Activated naive CD4-positive, alpha-beta T cell (primary cell): ENCODE results near the gene KRT6A.
"Not testable (repeated sequence)": the region's sequence is repeated elsewhere in the genome, so short reads cannot be mapped to it uniquely, and the experiment has no call there.

ENCODE experiments used
- DNase-seq, 4 experiments: peaks; one replicate each; lab custom pipeline; 2025; lab: John Stamatoyannopoulos, UW

KRT6A gene

DNA sequence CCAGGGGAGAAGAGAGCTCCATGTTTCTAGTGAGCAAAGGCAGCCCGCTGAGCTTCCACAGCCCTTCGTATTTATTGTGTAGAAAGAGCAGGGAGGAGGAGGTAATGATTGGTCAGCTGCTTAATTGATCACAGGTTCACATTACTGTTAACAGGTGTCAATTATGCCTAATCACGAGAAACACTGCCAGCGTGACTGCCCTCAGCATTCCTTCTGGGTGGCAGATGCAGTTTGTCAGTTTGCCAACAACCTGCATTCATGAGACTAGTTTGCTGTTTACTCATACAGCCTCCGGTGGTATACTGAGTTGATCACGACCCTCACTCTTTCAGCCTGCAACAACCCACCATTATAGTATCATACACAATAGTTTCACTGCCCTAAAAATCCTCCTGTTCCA is 7.5 kb upstream of the KRT6A start:
- DNase-seq, result not testable (repeated sequence)

DNA sequence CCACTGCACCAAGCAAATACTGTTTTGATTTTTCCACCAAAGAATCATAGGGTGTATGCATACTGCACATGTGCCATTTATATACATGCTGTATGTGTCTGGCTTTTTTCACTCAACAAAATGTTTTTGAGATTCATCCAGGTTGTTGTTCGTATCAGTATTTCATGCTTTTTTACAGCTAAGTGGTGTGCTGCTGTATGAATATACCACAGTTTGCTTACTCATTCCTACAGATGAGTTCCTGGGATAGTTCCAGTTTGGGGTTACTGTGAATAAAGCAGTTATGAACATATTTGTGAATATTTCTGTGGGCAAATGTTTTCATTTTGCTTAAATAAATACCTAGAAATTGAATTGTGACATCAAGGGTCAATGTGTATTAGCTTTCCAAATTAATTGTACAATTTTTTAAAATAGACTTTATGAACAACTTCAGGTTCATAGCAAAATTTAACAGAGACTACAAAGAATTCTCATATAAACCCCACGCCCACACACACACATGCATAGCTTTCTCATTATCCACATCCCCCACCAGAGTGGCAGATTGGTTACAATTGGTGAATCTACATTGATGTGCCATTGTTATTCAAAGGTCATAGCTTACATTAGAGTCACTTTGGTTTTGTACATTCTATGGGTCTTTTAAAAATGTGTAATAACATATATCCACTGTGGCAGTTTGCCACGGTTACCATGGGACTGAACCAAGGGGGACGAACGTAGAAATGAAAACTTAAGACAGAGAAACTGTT is 6.9 kb upstream of the KRT6A start:
- no peak for DNase-seq

DNA sequence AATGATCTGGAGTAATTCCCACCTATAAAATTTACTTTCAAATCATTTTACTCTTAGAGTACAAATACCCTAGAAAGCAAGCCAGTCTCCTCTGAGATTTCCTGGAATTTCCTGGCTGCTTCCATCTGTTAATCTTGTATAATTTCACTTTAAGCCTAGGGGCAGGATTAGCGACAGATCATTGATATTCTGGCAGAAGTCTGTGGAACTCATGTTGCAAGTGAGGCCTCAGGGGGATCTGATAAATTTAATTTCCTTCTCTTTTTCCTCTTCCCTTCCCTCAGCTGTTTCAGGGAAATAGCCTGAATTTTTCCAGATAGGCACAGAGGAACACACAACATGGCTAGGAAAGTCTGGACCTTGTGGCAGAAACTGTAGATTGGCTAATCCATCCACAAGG is 5.9 kb upstream of the KRT6A start:
- no peak for DNase-seq

DNA sequence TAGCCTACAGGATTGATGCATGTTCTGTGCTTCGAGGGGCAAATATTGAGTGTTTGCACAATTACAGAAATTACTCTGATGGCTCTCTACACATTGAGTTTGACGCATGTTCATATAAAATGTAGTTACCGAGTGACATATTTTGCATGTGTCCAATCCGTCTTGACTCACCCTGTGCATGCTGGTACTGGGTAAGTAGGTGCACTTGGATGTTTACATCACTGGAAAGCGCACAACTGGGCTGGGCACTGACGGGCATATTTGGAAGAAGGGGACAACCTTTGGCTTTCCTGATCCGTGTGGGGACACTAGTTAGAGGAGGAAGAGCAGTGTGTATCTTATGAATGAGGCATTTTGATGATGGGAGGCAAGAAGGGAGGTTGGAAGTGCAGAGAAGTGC is 4.9 kb upstream of the KRT6A start:
- no peak for DNase-seq

DNA sequence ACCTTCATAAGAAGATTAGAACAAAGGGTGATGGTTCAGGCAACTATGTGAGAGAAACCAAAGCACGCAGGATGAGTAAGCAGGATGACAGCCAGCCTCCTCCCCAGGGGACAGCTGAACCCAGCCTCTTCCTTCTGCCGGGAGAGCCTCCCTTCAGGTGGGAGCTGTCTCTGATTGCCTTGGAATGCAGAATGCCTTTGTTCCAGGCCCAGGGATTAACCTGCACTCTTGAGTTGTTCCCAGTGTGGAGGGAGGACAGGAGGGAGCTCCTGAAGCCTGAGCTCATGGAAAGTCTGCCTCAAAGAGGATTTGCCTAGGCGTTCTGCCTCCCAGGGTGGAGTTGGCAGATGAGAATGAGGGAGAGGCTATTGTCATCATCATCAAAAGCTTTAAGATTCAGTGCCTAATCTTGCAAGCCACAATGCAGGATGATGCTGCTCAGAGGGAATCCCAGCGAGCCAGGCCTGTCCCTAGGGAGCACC is 3.6 kb upstream of the KRT6A start:
- DNase-seq, result no peak

DNA sequence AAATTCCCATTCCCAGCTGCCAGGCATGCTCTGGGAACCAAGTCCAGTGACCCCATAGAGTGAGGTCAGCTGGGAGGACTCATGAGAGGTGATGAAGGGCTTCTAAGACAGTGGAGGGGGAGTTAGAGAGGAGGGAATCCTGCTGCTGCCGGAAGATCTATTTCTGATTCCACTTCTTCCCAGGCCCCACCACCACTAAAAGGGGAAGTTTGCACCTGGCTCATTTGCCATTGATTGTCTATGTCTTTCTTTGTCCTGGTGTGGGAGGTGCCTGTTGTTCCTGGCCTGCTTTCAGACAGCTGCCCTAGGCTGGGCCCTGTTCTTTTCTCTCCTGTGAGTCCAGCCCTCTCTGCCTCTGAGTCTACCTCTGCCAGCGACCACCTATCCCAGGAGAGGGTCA is 3.0 kb upstream of the KRT6A start:
- DNase-seq, result no peak

DNA sequence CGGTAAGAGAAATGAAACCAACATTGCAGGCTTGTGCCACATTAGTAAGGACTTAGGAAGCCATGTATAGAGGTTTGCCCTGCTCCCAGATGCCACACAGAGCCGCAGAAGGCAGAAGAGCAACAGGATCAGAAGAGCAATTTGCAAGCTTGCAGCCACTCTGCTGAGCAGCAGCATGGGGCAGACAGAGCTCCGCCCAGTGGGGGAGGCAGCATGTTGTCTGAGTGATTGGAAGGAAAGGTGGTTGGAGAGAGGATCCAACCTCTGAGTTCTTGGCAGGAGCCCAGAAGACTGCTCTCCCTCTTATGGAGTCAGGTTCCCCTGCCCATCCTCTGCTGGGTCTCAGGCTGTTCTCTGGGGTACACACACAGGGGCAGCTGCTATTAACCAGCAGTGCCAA is 2.3 kb upstream of the KRT6A start:
- DNase-seq, result no peak

DNA sequence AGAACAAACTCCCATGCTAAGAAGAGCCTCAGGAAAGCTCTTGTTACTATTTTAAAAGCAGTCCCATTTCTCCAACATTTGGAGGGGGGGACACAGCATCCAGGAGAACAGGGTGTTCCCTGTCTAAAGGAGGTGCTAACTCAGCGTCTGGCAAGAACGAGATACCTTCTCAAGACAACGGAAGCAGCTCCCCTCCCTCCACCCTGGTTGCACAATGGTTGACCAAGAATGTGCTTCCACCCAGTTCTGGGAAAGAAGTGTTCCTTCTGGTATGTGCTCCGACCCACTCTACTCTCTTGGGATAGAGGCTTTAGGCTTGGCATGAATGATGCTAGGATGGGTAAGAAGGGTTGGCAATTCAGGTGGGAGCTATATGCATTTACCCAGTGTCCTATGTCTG is 1.5 kb upstream of the KRT6A start:
- DNase-seq, result no peak

DNA sequence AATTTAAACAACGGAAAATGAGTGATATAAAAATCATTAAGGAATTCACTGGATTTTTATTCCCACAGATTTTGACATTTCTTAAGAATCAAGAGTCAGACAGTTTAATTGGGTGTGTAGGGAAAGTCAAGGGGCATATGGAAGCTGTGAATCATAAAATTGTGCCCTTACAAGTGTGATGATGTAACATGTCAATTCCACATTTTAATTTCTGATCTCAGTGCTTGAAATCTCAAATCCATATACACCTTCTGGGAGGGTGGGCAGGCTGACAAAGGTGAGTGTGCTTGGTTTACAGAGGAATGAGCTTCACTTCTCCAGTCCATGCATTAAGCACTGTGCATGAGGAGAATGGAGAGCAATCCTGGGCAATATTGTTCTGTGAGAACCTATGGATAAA is 1.0 kb upstream of the KRT6A start:
- DNase-seq, result no peak

DNA sequence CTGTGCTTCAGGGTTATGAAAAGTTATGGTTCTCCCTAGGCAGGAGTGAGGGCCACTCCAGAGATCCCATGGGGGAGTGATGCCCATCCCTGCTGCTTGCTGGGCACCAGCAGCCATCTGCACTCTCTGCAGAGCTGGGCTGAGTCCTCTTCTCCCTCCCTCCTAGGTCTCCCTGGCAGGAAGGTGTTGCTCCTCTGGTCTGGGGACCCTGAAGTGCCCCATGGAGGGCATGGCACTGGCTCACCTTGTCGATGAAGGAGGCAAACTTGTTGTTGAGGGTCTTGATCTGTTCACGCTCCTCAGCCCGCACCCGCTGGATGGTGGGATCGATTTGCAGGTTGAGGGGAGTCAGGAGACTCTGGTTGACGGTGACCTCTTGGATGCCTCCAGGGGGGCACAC is 652 bp downstream of the KRT6A start:
- DNase-seq, result not testable (repeated sequence)

DNA sequence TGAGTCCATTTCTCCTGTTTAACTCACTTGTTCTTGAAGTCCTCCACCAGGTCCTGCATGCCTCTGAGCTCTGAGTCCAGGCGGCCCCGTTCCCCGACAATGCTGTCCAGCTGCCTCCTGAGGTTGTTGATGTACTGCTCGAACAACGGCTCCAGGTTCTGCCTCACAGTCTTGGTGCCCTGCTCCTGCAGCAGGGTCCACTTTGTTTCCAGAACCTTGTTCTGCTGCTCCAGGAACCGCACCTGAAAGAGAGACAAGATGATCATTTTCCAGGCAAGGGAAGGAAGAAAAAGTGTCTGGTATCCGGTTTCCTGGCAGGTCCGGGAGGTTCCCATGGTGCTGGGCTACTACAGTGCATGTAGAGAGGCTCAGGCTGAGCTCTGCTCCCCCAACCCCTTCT is 1.6 kb downstream of the KRT6A start:
- not testable (repeated sequence) for DNase-seq

DNA sequence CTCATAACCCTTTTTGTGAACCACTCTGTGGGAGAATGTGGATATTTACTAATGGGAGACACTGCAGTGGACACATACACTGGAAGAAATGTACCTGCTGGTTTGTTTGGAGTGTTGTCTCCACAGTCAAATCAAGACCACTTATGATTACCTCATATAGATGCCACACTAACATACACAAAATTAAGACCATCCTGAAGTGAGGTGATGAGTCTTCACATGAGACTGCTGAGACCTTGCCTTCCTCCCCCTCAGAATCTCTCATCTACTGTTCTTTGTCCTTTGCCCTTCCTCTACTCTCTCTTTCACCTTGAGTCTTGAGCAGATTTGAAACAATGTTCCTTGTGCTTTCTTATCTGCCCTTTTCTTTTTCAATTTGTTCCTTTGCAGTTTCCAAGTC is 4.3 kb downstream of the KRT6A start:
- DNase-seq, result no peak

DNA sequence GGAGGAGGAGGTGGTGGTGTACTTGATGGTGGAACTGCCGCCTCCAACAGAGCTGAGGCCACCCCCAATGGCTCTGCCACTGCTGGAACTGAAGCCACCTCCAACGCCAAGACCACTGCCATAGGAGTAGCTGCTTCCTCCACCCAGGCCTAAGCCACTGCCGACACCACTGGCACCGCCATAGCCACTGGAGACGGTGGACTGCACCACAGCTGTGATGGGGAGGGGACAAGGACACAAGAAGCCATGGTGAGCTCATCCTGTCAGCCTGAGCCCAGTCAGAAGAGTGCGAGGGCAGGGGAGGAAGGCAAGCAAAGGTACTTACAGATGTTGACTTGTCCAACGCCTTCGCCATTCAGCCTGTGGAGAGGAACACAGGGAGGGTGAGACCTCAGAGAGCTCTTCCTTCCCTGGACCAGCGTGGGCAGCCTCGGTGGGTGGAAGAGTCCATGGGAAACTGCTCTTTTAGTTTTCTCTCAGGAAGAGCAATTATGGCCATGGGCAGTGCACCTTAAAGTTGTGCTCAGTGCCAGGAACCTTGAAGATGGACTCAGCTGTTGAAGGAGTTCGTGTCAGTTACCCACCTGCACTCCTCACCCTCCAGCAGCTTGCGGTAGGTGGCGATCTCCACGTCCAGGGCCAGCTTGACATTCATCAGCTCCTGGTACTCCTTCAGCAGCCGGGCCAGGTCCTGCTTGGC is 5.2 kb downstream of the KRT6A start:
- DNase-seq, result not testable (repeated sequence)

DNA sequence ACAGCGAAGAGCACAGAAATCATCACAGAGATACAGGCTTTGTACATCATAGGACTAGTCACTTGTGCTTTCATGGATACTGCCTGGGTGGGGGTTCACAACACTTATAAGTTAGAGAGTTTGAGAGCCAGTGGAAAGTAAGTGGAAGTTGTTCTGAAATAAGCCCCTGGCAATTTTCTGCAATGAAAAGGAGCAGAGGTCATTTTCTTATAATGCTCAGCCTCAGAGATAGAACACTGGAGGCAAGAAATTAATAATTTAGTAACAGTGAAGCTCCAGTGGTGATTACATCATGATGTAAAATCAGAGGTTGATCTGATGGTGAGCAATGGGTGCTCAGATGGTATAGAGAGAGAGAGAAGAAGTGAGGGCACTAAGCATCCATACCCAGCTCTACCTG is 5.8 kb downstream of the KRT6A start:
- DNase-seq, result no peak

DNA sequence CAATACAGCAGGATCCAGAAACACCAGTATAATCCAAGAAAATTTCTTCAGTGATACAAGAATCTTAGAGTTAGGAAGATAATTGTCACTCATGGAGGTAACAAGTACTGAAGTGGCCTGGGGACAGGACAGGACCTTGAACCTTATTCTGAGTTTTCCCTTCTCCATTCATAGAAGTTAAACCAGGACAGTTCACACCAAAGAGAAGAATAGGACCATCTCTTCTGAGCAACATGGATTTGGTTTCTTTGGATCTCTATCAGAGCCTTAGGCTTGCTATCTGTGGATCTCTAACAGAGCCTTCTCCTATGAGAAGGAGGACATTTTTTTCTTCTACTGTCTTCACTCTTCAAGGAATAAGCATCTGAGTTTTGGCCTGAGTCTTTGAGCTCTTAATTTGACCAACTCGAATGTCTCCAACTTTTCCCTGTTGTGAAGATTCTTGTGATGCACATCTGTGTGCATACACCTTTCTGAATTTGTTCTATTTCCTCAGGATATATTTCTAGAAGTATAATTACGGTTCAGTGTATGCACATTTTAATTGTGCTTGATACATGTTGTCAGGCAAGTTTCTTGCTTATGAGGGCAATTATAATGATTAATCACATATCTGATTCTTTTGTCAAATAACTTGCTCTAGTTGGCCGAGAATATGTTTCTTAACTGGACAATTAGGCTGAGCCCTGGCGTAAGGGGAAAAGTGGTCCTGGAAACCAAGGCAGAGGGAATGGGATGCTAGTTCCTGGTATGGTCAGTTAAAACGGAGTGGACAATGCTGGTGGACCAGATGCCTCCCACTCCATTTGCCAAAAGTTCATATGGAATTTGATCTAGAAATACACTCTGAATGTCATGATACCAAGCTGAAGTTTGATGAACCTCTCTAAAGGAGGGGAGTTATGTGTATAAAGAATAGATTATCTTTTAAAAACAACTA is 6.6 kb downstream of the KRT6A start:
- no peak for DNase-seq

DNA sequence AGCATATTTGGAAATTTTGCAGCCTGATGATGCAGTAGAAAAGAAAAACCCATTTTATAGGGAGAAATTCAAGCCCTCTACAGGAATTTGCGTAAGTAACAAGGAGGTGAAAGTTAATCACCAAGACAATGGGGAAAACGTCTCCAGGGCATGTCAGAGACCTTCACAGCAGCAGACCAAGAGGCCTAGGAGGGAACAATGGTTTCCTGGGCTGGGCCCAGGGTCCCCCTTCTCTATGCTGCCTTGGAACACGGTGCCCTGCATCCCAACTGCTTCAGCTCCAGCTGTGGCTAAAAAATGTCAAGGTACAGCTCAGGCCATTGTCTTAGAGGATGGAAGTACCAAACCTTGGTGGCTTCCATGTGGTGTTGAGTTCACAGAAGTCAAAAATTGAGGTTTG is 13.0 kb downstream of the KRT6A start:
- DNase-seq, result no peak

DNA sequence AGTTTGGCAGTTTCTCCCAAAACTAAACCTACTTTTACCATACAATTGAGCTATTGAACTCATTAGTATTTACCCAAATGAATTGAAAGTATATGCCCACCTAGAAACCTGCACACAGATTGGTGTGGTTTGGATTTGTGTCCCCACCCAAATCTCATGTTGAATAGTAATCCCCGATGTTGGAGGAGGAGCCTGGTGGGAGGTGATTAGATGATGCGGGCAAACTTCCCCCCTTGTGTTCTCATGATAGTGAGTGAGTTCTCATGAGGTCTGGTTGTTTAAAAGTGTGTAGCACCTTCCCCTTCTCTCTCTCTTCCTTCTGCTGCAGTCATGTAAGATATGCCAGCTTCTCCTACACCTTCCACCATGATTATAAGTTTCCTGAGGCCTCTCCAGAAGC is 15.4 kb downstream of the KRT6A start:
- no peak for DNase-seq

DNA sequence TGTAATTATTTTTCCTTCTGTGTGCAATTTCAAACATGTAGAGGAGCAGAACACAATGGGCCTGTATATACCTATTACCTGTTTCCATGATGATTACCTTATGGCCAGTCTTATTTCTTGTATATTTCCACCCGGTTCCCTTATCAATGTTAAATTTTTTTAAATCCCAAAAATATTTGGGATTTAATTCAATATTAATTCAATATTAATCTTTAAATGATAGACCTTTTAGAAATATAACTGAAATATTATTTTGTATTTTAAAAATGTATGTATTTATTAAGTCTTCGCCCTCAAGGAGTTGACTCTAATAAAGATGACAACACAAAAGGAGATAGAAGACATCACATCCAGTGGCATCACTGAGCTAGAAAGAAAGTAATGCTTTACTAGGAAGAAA is 18.8 kb downstream of the KRT6A start:
- no peak for DNase-seq

DNA sequence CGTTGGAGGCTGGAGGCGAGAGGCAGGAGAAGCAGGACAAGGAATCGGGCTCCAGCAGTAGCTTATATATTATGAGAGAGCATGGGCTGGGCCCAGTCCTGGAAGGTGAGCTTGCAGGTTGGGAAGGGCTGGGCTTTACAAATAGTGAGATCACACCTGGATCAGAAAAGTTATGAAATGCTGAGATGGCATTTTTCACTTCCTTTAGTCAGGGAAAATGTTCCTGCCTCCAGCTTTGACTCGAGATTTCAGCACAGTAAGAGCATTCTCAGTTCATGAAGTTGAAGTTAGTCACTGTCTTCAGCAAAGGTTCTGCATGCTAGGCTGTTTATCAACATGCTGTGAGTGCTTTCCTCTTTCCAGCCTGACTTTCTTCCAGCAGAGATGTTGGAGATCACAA is 19.3 kb downstream of the KRT6A start, which contains the start of gene KRT6C:
Gene KRT6C (minus strand): TSS at position 38 of the 400 bp plus-strand sequence. CDS start 68 bp downstream, outside the sequence.
- DNase-seq, result no peak

DNA sequence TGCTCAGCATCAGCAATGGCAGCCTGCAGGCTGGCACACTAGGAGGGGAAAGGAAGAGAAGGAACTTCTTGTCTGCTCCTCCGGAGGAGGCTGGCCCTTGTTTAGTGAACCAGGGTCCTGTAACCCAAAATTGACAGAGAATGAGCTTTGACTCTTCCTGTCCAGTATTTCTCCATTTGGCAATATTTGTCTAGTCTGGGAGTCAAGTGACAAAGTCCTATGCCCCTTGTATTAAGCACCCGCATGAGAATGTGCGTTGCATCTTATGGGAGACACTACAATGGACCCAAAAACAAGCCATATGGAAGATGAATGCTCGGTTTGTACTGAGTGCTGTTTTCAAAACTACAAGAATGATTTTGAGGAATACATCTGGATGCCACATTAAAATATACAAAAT is 23.2 kb downstream of the KRT6A start:
- DNase-seq, result no peak

DNA sequence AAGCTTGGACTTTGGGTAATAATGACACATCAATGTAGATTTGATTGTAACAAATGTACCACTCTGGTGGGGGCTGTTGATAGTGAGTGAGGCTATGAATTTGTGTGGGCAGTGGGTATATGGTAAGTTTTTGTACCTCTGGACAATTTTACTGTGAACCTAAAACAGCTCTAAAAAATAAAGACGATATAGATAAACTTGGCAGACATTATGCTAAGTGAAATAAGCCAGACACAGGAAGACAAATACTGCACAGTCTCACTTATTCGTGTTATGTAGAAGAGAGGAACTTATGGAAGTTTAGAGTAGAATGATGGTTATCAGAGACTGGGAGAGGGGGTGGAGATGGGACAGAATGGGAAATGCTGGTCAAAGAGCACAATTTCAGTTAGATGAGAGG is 28.2 kb downstream of the KRT6A start:
- no peak for DNase-seq

DNA sequence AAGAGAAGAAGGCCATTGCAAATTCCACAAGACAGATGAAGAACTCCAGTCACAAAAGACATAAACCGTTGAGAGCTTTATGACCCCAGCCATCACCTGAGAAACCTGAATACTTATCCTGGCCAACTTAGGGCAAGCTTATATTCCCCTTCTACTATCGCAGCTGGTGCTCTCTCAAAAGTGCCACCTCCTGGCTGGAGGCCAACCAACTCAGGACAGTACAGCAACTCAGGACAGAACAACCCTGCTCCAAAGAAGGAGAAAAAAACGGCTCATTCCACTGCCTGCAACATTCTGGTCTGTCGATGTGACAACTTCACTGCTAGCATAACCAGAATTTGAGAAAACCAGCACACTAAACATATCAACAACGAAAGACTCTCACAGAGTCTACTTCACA is 31.4 kb downstream of the KRT6A start:
- DNase-seq, result no peak
